HG03045 (cell line): Measurements from ENCODE around the gene PRR27.

Experiments
- ATAC-seq: cut with Tn5 transposase; IDR thresholded peaks from one replicate; pipeline ENCODE4 v1.9.1; 2021; ENCODE audit warnings: mild to moderate bottlenecking, moderate library complexity; ENCODE audit not compliant: unreplicated experiment

PRR27 gene

GRCh38 chr4:70153937-70154336, at the start of gene PRR27:
Gene PRR27 (plus strand): TSS chr4:70154237. CDS start chr4:70154376, 139 bp downstream.
- ATAC-seq = no peak

- no peak for ATAC-seq
These were observed 43.1 kb upstream of the PRR27 start for GRCh38 chr4:70110917-70111316.

- no peak for ATAC-seq
These were observed 40.4 kb upstream of the PRR27 start for GRCh38 chr4:70113656-70114055.

- ATAC-seq = no peak
These were observed 39.9 kb upstream of the PRR27 start for GRCh38 chr4:70114096-70114495.

GRCh38 chr4:70120323-70120722, 33.7 kb upstream of the PRR27 start:
- no peak for ATAC-seq

- ATAC-seq = no peak
These were observed 20.6 kb upstream of the PRR27 start for GRCh38 chr4:70133473-70133872.

GRCh38 chr4:70138751-70139150, 15.3 kb upstream of the PRR27 start:
- ATAC-seq = no peak

- no peak for ATAC-seq
These were observed 2.8 kb upstream of the PRR27 start for GRCh38 chr4:70151271-70151670.

- ATAC-seq = no peak
These were observed 1.9 kb upstream of the PRR27 start for GRCh38 chr4:70152088-70152487.

- no peak for ATAC-seq
These were observed 4.5 kb downstream of the PRR27 start for GRCh38 chr4:70158576-70158975.

GRCh38 chr4:70177090-70177489, 23.1 kb downstream of the PRR27 start:
- no peak for ATAC-seq

GRCh38 chr4:70178075-70178660, 24.1 kb downstream of the PRR27 start:
- no peak for ATAC-seq

- ATAC-seq = no peak
These were observed 25.8 kb downstream of the PRR27 start for GRCh38 chr4:70179811-70180210.

GRCh38 chr4:70181864-70182263, 27.8 kb downstream of the PRR27 start:
- no peak for ATAC-seq

- no peak for ATAC-seq
These were observed 28.6 kb downstream of the PRR27 start for GRCh38 chr4:70182517-70183167.

- ATAC-seq = peak; percentile 55
These were observed 29.3 kb downstream of the PRR27 start for GRCh38 chr4:70183168-70183939.

GRCh38 chr4:70183940-70184246, 29.9 kb downstream of the PRR27 start:
- no peak for ATAC-seq

- no peak for ATAC-seq
These were observed 33.2 kb downstream of the PRR27 start for GRCh38 chr4:70187216-70187615.

GRCh38 chr4:70190579-70190978, 36.5 kb downstream of the PRR27 start:
- no peak for ATAC-seq

- ATAC-seq = no peak
These were observed 37.6 kb downstream of the PRR27 start for GRCh38 chr4:70191647-70192046.

- no peak for ATAC-seq
These were observed 38.9 kb downstream of the PRR27 start for GRCh38 chr4:70192895-70193294.

GRCh38 chr4:70195425-70195824, 41.4 kb downstream of the PRR27 start, which contains the start of gene ODAM:
Gene ODAM (plus strand): TSS chr4:70195725. CDS start chr4:70196544, 819 bp downstream.
- ATAC-seq = no peak
